HFF-Myc (cell line): ENCODE measurements around the gene SBF1.
"Not testable (repeated sequence)": the region's sequence is repeated elsewhere in the genome, so short reads cannot be mapped to it uniquely, and the experiment has no call there.

ENCODE experiments used
- DNase-seq: peaks from one replicate; pipeline ENCODE4 v3.0.0-alpha.2; 2011; ENCODE audit warnings: low read depth; ENCODE audit errors: extremely low read depth
- H3K4me3 ChIP-seq: replicated peaks from 2 replicates; pipeline ENCODE4 v1.5.1; 2011; ENCODE audit warnings: low read depth, mild to moderate bottlenecking, control low read depth, low read length
- TF ChIP-seq, protein P1 (sequence below): IDR thresholded peaks from 2 replicates; pipeline ENCODE4 v1.5.1; 2012; ENCODE audit warnings: mild to moderate bottlenecking, low read depth, low read length, control low read depth; ENCODE audit errors: missing control alignments

SBF1 gene

GRCh38 chr22:50419116-50419515 is 55.7 kb downstream of the SBF1 start:
- no peak for DNase-seq
- TF ChIP-seq, protein P1, sequence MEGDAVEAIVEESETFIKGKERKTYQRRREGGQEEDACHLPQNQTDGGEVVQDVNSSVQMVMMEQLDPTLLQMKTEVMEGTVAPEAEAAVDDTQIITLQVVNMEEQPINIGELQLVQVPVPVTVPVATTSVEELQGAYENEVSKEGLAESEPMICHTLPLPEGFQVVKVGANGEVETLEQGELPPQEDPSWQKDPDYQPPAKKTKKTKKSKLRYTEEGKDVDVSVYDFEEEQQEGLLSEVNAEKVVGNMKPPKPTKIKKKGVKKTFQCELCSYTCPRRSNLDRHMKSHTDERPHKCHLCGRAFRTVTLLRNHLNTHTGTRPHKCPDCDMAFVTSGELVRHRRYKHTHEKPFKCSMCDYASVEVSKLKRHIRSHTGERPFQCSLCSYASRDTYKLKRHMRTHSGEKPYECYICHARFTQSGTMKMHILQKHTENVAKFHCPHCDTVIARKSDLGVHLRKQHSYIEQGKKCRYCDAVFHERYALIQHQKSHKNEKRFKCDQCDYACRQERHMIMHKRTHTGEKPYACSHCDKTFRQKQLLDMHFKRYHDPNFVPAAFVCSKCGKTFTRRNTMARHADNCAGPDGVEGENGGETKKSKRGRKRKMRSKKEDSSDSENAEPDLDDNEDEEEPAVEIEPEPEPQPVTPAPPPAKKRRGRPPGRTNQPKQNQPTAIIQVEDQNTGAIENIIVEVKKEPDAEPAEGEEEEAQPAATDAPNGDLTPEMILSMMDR, result no peak
- H3K4me3 ChIP-seq, result no peak overlapping the region

DNA sequence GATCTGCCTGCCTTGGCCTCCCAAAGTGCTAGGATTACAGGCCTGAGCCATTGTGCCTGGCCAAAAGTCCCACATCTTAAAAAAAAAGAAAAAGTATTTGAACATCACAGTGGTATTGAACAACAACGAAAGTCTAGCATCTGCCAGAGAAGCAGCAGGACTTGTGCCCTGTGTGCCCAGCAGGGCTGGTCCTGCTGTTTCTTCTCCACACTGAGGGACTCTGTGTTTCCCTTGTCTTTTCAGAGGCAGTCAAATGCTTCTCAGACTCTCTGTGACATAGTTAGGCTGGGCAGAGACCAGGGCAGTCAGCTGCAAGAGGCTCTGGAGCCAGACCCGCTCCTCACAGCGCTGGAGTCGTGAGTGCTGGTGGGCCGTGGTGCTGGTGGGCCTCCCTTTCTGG is 56.2 kb downstream of the SBF1 start:
- no peak for DNase-seq
- TF ChIP-seq, protein P1, result no peak
- H3K4me3 ChIP-seq, result no peak overlapping the region

DNA sequence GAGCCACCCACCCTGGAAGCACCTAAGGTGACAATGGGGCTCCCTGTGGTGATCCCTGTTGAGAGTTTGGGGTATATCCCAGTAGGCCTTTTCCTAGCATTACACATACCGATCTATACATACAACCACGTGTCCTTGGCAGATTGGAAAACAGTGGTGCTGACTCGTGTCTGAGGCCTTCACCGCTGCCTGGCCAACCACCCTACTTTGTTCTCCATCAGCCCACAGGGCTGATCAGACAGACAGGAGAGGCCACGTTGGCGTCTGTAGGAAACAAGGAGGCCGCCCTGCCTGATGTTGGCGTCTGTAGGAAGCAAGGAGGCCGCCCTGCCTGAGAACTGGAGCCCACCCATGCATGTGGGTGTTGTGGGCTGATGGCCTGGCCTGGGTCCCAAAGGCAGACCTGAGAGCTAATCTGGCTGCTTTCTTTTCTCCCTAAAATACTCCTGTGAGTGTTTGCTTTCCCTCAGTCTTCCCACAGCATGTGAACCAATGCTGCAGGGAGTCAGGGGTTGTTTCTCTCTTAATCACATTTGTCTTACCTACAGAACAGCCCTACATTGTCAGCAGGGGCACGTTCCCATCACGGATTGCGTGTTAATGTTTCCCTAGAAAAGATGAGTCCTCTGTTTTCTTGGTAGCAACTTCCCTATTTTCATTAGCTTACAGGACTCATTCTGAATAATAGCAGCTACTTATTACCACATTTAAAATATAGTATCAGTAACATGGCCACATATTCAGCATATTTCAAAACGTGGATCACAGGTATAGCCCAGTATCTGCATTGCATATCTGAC is 57.2 kb downstream of the SBF1 start:
- no peak overlapping the region for H3K4me3 ChIP-seq
- no peak for DNase-seq
- TF ChIP-seq, protein P1, result no peak

DNA sequence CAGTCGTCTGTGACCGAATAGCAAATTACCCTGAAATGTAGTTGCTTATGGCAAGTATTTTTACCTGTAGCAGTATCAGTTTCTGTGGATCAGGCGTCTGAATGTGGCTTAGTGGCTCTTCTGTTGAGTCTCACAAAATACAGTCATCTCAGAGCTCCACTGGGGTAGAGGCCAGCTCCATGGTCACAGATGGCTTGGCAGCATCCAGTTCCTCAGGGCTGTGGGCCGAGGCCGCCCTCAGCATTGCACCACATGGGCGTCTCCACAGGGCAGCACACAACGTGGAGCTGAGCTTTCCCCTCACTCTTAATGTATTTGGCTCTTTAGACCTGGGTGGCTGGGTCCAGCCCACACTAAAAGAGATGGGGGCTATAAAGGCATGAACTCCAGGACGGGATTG is 57.8 kb downstream of the SBF1 start:
- H3K4me3 ChIP-seq, result no peak overlapping the region
- no peak for DNase-seq
- TF ChIP-seq, protein P1, result no peak

- TF ChIP-seq, protein P1, result no peak
Measured at GRCh38 chr22:50415426-50415825, 59.4 kb downstream of the SBF1 start.

DNA sequence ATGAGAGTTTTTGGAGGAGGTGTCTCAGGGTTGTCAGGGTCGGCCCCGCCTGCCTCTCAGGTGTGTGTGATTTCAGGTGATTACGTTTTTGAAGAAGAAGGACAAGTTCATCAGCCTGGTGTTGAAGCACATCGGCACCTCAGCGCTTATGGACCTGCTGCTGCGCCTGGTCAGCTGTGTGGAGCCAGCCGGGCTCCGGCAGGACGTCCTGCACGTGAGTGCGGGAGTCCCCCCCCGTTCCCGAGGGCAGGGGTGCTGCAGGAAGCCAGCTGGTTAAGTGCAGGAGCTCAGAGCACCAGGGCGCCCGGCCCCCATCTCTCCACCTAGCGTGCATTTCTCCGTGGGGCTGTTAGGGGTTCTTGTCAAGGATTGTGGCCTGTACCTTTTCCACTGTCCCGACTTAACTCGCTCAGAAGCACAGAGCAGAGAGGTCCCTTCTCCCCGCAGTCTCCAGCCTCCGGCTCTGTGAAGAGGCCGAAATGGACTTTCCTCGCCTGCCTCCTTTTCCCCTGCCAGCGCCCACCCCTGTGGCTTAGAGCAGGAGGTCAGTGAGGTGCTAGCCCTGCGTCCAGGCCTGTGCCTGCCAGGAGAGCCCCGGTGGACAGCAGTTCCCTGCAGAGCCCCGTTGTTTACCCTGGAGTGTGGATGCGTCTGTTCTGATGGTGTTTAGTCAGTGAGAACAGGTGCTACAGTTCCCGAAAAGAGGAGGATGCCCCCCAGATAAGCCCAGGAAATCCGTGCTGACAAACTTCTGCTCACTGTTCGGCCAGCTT is 60.2 kb downstream of the SBF1 start:
- TF ChIP-seq, protein P1, result no peak
- H3K4me3 ChIP-seq, result no peak overlapping the region
- no peak for DNase-seq

More at GRCh38 chr22:50415426-50415825, 59.4 kb downstream of the SBF1 start:
- no peak overlapping the region for H3K4me3 ChIP-seq
- no peak for DNase-seq

GRCh38 chr22:50408954-50409353 is 65.9 kb downstream of the SBF1 start:
- H3K4me3 ChIP-seq, DNase-seq: not testable (repeated sequence)
